Left kidney (tissue), 2 donors: ENCODE results near the gene KRT12. TPM values are rescaled to one million over a fixed set of nuclear protein-coding genes. Genes with fewer than 3 reads are reported as not detected.
"Not testable (repeated sequence)": the region's sequence is repeated elsewhere in the genome, so short reads cannot be mapped to it uniquely, and the experiment has no call there.

ENCODE experiments used
- DNase-seq: peaks from one replicate; pipeline ENCODE4 v3.0.0-alpha.2; 2013
- polyA plus RNA-seq: library from polyadenylated mRNA; unstranded; fragments of 120-200 nt; gene quantifications from one replicate; pipeline ENCODE4 v1.2.1, GENCODE V29; 2013; ENCODE audit not compliant: insufficient read length

The KRT12 gene
- polyA plus RNA-seq, 1 donor: 0.37 TPM

DNA sequence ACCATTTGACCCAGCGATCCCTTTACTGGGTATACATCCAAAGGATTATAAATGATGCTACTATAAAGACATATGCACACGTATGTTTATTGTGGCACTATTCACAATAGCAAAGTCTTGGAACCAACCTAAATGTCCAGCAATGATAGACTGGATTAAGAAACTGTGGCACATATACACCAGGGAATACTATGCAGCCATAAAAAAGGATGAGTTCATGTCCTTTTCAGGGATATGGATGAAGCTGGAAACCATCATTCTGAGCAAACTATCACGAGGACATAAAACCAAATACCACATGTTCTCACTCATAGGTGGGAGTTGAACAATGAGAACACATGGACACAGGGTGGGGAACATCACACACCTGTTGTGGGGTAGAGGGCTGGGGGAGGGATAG, 52.4 kb downstream of the KRT12 start:
- not testable (repeated sequence) for DNase-seq

DNA sequence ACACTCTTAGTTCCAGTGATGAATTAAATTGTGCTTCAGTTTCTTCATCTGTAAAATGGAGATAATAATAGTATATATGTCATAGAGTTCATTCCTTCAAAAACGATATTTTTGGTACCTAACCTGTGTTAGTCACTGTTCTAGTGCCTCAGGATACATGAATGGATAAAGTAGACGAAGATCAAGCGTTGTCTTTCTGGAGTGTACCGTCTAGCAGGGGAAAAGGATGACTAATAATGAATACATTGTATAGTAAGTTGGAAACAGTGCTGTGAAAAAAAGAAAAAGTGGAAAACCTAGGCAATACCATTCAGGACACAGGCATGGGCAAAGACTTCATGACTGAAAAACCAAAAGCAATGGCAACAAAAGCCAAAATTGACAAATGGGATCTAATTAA, 53.2 kb downstream of the KRT12 start:
- no peak for DNase-seq

DNA sequence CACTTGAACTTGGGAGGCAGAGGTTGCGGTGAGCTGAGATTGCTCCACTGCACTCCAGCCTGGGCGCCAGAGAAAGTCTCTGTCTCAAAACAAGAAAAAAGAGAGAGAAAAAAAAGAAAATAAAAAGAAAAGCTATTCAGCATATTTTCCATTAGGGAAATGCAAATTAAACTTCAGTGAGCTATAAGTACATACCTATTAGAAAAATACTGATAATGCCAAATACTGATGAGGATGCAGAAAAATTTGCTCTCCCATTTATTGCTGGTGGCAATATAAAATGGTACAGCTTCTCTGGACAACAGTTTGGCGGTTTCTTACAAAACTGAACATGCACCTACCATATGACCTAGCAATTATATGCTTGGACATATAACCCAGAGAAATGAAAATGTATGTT, 54.4 kb downstream of the KRT12 start:
- no peak for DNase-seq

Other genes with a start within 250 kb of the KRT12 start
- gene SMARCE1, start 219.4 kb downstream of the KRT12 start, polyA plus RNA-seq: 254 TPM
- gene KRT222, start 202.0 kb downstream of the KRT12 start, polyA plus RNA-seq: 0.12 TPM
- gene KRT24, start 163.5 kb downstream of the KRT12 start, polyA plus RNA-seq: not detected
- gene KRT25, start 111.9 kb downstream of the KRT12 start, polyA plus RNA-seq: not detected
- not detected for gene KRT26, start 95.0 kb downstream of the KRT12 start, polyA plus RNA-seq
- not detected for gene KRT27, start 84.7 kb downstream of the KRT12 start, polyA plus RNA-seq
- gene KRT28, start 67.3 kb downstream of the KRT12 start, polyA plus RNA-seq: not detected
- gene KRT10, start 44.6 kb downstream of the KRT12 start, polyA plus RNA-seq: 45.2 TPM
- gene KRT20, start 18.0 kb upstream of the KRT12 start, polyA plus RNA-seq: 0.33 TPM
- gene KRT23, start 70.4 kb upstream of the KRT12 start, polyA plus RNA-seq: 1.1 TPM
- not detected for gene KRT39, start 99.7 kb upstream of the KRT12 start, polyA plus RNA-seq
- not detected for gene KRT40, start 117.1 kb upstream of the KRT12 start, polyA plus RNA-seq
- gene KRTAP3-3, start 126.9 kb upstream of the KRT12 start, polyA plus RNA-seq: not detected
- gene KRTAP3-2, start 132.7 kb upstream of the KRT12 start, polyA plus RNA-seq: not detected
- not detected for gene KRTAP3-1, start 141.9 kb upstream of the KRT12 start, polyA plus RNA-seq
- not detected for gene KRTAP1-5, start 160.0 kb upstream of the KRT12 start, polyA plus RNA-seq
- gene KRTAP1-4, start 163.0 kb upstream of the KRT12 start, polyA plus RNA-seq: not detected
- gene KRTAP1-3, start 167.7 kb upstream of the KRT12 start, polyA plus RNA-seq: not detected
- not detected for gene KRTAP1-1, start 174.2 kb upstream of the KRT12 start, polyA plus RNA-seq
- not detected for gene KRTAP2-1, start 180.1 kb upstream of the KRT12 start, polyA plus RNA-seq
- gene KRTAP2-2, start 188.0 kb upstream of the KRT12 start, polyA plus RNA-seq: not detected
- not detected for gene KRTAP2-3, start 192.9 kb upstream of the KRT12 start, polyA plus RNA-seq
- gene KRTAP2-4, start 198.7 kb upstream of the KRT12 start, polyA plus RNA-seq: not detected
- not detected for gene KRTAP4-7, start 216.9 kb upstream of the KRT12 start, polyA plus RNA-seq
- not detected for gene KRTAP4-8, start 230.9 kb upstream of the KRT12 start, polyA plus RNA-seq
- gene KRTAP4-16, start 235.0 kb upstream of the KRT12 start, polyA plus RNA-seq: not detected
- not detected for gene KRTAP4-9, start 238.2 kb upstream of the KRT12 start, polyA plus RNA-seq